Activated CD8-positive, alpha-beta memory T cell treated with anti-CD3 and anti-CD28 coated beads for 1 hour (primary cell): ENCODE results near the gene PALLD.

ENCODE experiments used
- DNase-seq, 2 donors: peaks; one replicate each; pipeline ENCODE4 v3.0.0-alpha.2; 2020; ENCODE audit warnings: low read depth in 1 of 2; ENCODE audit errors: extremely low read depth in 1 of 2

PALLD gene

DNA sequence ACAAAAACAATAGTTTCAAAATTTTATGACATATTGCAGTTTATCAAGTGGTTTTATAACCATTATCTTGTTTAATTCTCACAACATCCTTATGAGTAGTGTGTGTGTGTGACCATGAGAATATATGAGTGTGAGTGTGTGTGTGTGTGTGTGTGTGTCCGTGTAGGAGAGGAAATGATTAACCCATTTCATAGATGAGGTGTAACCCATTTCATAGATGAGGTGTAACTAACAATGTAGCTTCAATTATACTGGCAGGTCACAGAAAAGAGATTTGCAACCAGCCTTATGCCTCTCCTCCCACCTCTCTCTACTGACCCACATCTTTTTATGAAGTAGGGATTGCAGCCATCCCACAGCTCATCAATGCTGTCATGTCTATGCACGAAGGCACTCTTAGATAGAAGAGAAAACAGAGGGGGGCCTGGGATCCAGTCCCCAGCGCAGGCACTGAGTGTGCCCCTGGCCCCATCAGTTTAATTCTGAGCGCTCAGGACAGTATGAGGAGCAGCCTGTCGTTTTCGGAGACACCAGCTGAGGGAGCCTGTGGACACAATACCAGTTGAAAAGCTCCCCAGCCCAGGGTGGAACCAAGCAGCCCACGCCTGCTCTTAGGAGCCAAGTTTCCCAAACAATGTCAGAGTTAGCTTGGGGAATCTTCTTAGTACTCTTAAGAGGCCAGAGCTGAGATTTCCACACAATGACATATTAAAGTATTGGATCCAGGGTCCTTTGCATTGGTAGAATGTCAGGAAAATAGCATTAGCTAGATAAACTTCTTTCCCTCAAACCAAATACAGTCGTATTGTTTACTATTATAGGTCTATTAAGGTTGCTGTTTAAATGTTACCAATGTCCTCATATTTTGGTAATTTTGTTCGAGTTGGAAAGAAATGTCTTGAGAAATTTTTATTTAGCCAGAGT lies 88.6 kb downstream of the PALLD start:
- DNase-seq, result no peak

DNA sequence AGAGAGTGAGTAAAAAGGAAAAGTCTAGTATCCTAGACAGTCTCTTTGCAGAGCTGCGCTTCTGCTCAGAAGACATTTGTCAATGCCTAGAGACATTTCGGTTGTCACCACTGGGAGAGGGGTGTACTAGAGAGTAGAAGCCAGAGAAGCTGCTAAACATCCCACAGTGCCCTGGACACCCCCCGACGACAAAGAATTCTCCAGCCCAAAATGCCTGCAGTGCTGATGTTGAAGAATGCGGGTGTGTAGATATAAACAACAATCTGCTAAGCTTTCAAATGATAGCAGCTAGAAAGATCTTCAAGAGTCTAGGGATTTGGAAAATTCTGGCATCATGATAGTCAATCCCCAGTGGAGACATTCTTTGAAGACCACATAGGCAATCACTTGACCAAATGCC lies 90.1 kb downstream of the PALLD start:
- DNase-seq, result no peak

DNA sequence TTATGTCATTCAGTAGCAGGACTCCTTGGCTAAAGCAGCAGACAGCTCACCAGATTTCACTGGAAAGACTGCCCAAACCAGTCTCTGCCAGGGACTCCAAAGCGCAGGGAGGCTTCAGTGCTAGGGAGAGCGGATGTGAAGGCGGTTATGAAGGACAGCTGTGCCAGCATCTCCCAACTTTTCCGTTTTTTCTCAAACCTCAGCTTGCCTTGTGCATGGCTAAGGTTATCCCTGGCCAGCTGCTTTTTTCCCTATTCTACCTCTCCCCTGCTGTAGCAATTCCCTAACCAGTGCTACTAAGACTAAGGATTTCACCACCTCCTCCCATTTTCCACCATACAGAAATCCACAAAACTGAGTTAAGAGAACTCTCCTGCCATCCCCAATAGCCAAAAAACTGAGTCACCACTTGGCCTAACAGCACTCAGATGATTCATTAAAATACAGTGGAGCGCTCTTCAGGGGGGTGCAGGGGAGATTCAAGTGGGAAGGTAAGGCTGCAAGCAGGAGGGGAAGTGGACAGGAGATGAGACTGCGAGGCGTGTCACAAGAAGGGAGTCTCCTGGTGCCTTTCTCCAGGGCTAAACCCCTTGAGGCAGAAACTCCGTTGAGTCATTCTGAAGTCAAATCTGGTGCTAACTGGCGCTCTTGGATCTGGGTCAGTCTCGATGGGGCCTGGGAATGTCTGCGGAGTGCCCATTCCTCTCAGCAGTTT lies 90.7 kb downstream of the PALLD start:
- no peak for DNase-seq

- no peak for DNase-seq
These were observed 92.2 kb downstream of the PALLD start for GRCh38 chr4:168588916-168589531.

GRCh38 chr4:168592676-168593075 lies 95.8 kb downstream of the PALLD start:
- no peak for DNase-seq

DNA sequence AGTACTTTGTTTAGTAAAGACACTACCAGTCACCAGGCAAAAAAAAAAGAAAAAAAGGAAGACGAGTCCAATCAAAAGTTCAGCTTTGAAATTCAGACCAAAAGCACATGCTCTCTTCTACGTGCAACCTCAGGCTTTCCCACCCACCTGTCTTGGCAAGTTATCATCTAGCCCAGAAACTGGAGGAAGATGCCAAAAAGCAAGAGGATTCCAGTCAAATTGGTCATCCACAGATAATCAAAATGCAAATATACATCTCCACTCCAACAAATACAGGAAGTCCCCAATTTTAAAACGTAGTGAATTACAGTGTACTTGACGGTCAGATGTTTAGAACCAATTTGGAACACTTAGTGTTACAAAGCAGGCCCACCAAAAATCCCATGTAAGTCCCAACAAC lies 96.5 kb downstream of the PALLD start:
- DNase-seq, result no peak

GRCh38 chr4:168594121-168594520 lies 97.3 kb downstream of the PALLD start:
- DNase-seq, result no peak

DNA sequence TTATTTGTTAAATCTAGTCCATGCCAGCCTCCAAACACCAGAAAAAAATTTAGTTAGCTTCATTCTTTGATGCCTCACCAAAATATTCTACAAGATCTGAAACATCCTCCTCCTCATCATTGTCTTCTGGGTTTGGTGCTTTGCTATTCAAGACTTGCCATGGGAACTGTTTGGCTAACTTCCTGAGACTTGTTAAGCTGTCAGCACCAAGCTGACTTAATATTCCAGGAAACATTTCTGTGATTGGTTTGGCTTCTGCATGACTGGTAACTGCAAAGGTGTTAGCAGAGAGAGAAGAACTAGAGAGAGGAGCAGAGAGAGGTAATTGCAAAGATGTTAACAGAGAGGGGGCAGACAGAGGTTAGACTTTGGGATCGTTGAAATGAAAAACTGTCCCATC lies 101.3 kb downstream of the PALLD start:
- no peak for DNase-seq

GRCh38 chr4:168600796-168601583 lies 104.1 kb downstream of the PALLD start:
- no peak for DNase-seq

- no peak for DNase-seq
These were observed 105.0 kb downstream of the PALLD start for GRCh38 chr4:168601899-168602298.

DNA sequence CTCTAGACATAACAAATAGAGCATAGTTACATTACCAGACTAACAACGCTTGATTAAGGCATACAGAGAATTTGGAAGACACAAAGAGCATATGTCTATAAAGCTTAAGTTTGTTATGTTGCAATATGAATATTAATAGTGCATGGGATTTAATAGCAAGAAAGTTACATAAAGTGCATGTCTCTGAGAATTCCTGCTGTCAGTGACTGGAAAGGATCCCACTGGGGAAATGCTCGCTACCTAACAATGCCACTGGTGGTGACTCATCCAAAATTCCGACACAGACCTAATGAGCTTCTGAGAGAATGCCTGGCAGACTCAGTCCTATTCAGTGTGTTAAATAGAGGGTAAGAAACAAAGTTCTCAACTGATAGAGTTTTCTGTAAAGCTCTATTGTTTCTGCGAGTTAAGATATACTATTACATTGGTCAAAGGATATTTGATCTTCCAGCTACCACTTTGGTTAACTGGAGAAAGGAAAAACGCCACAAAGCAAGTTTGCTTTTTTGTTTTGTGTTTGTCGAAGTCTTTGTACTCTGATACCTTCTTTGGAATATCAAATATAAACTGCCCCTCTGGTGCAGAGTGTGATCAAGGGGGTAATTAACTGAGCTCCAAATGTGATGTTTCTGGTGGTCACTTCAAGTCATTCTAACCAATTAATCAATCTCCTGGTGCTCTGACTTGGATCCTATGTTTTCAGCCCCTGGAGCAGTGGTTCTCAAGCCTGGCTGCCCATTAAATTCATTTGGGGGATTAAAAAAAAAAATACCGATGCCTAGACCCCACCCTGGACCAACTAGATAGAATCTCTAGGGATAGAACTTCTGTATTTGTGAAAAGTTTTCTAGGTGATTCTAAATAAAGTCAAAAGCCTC lies 107.9 kb downstream of the PALLD start:
- DNase-seq, result no peak

- no peak for DNase-seq
These were observed 108.6 kb downstream of the PALLD start for GRCh38 chr4:168605411-168605810.

DNA sequence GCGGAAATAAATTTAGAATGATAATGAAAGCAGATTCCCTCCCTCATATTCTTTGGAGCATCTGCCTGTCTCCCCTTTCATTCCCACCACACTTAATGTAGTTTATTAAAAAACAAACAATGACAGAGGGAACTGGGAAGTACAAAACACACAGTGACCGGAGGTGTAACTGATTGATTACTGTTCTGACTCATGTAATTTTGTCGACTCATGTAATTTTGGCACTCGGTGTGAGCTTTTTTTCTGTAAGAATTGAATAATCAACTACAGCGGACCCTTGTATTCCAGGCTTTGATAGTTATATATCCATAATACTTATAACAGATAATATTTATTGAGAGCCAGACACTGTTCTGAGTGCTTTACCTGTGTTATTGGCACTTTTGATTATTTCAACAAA lies 110.4 kb downstream of the PALLD start:
- DNase-seq, result no peak

- no peak for DNase-seq
These were observed 111.9 kb downstream of the PALLD start for GRCh38 chr4:168608771-168609170.

DNA sequence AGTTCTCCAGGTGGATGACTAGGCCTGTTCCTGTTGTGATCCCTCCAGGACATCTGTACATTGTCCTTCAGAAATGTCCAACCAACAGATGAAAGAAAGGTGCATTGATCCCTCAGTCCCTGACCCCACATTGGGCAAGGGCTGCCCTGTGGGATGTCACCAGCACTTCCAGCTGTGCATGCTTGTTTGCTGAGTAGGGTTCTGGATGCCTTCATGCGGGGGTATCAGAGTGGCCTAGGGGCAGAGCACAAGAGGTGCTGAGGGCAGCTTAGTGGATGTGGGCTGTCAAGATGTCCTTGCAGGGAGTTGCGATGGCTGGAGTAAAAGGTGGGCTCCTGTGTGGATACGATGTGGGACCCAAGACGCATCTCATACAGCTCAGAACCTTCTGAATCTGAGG lies 112.5 kb downstream of the PALLD start:
- DNase-seq, result no peak

DNA sequence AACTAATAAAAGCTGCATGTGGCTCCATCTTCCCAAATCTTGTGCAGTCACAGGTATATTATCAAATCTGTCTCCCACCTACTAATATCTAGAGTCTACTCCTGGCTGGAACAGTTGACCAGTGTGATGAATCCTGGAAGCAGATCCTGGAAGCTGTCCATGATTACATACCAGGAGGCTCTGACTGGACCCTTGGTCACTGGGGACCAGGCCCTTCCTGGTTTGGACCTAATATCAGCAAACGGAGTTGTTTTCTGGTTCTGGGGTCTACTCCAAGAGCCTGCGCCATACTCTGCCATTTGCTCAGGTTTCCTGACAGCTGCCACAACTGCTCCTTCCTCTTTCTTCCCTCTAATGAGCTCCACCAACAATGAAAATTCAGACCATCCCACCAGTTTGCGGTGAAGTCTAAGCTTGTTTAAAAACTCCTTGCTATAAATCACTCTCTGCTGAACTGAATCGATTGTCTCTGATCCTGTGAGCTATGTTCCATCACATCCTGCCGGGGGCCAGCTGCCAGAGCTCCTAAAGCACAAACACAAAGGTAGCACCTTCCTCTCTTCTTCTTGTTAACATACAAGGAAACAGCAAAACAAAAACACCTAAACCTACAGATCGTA lies 114.2 kb downstream of the PALLD start:
- DNase-seq, result no peak

DNA sequence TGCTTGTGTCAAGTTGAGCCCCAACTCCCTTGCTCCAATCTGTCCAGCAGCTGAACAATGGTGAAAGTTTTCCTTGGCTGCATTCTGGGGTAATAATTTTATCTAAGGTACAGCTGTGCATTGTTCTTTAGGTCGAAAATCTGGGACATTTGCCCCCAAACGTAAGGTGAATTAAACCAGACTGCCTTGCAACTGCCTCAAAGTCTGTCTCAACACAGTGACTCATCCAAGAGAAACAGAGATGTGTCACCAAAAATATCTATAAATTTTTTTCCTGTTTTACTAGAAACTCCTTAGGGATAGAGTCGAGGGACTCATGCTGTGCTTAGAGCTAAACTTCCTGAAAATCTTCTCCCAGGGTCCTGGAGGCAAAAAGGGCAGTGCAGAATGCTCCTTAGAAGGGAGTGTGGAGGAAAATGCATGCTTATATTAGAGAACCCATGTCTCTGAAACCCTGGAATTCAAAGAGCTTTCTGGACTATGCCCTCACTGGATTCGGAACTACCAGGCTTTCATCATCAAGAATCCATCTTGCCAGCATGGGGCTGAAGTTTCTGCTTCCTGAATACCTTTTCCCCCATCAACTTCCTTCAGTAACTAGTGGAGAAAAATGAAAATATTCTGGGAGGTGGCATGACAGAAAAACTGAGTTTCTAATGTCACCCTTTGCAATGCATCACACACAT lies 115.7 kb downstream of the PALLD start:
- DNase-seq, result no peak

- DNase-seq, result no peak
These were observed 117.0 kb downstream of the PALLD start for GRCh38 chr4:168613869-168614268.
